Breast epithelium (tissue), 4 donors: ENCODE results near the gene CTH. TPM values are rescaled to one million over a fixed set of nuclear protein-coding genes. Genes with fewer than 3 reads are reported as not detected.
"Not testable (repeated sequence)": the region's sequence is repeated elsewhere in the genome, so short reads cannot be mapped to it uniquely, and the experiment has no call there.

Source experiments
- DNase-seq, 2 donors: peaks; one replicate each; pipeline ENCODE4 v3.0.0-alpha.2; 2019; ENCODE audit warnings: low spot score in 2 of 2
- H3K27ac ChIP-seq, 2 donors: fragments of 200-600 bp; sonication (generic) in 1 of 2; one replicate each; pipeline ENCODE4 v1.5.1; 2016 to 2019; ENCODE audit warnings: mild to moderate bottlenecking in 1 of 2
- H3K27me3 ChIP-seq, 2 donors: fragments of 200-600 bp; sonication (generic) in 1 of 2; one replicate each; pipeline versions ENCODE4 v1.5.1 to v1.6.0; 2017 to 2019; ENCODE audit warnings: control low read depth in 1 of 2, mild to moderate bottlenecking in 1 of 2
- H3K36me3 ChIP-seq: fragments of 200-600 bp; one replicate; pipeline ENCODE4 v1.5.1; 2019
- H3K4me1 ChIP-seq, 2 donors: fragments of 200-600 bp; sonication (generic); one replicate each; pipeline ENCODE4 v1.5.1; 2016 to 2019; ENCODE audit warnings: control low read depth in 1 of 2
- H3K4me3 ChIP-seq, 3 donors: fragments of 200-600 bp; sonication (generic); 1 replicate in 2 of 3; 2 replicates in 1 of 3; pipeline ENCODE4 v1.5.1; 2016 to 2019; ENCODE audit warnings: mild to moderate bottlenecking in 3 of 3, moderate library complexity in 2 of 3
- H3K9me3 ChIP-seq, 2 donors: fragments of 200-600 bp; sonication (generic) in 1 of 2; one replicate each; pipeline ENCODE4 v1.5.1; 2016 to 2019; ENCODE audit warnings: control low read depth in 1 of 2
- CTCF ChIP-seq, 3 donors: fragments of 450-650 bp; IDR thresholded peaks; one replicate each; pipeline ENCODE4 v1.5.1; 2016 to 2017; ENCODE audit warnings: antibody characterized with exemption in 3 of 3, mild to moderate bottlenecking in 3 of 3, moderate library complexity in 3 of 3
- POLR2A ChIP-seq: fragments of 450-650 bp; IDR thresholded peaks from one replicate; pipeline ENCODE4 v1.6.1; 2016; ENCODE audit warnings: antibody characterized with exemption, mild to moderate bottlenecking, moderate library complexity
- POLR2AphosphoS5 ChIP-seq, 3 donors: sonication (generic); formaldehyde crosslinking; IDR thresholded peaks; one replicate each; pipeline ENCODE4 v1.6.1; 2017; ENCODE audit warnings: antibody characterized with exemption in 3 of 3
- intact Hi-C: fragments of 100-400 bp; cut with DNase I; formaldehyde crosslinking; loops from one replicate; pipeline ENCODE4 v1.15.1; 2023; ENCODE audit warnings: low total_unique reads
- total RNA-seq, 3 donors: library from RNA; depleted of rRNA; stranded (reverse); fragments of >200 nt; gene quantifications; one replicate each; pipeline ENCODE4 v1.1.0, GENCODE V29; 2016

CTH gene
- total RNA-seq, 3 donors from 2014 or later = 4.9 to 11.7 (median 5.3) TPM

GRCh38 chr1:70372426-70372825 lies 38.6 kb upstream of the CTH start:
- TF ChIP-seq POLR2A (no peak), CTCF (IDR thresholded peaks at IDR 0.05) (no peak), POLR2AphosphoS5 (IDR thresholded peaks at IDR 0.05) (no peak)
- DNase-seq = no peak
- Histone ChIP-seq H3K4me1 (no peaks in the 10 kb centered on the region), H3K27me3 (no peaks in the 10 kb centered on the region), H3K4me3 (no peak overlapping the region), H3K9me3 (no peaks in the 10 kb centered on the region), H3K27ac (no peak overlapping the region), H3K36me3 (no peaks in the 10 kb centered on the region)
- intact Hi-C loops = no loop called here

- H3K4me1 ChIP-seq, H3K36me3 ChIP-seq, H3K27ac ChIP-seq, intact Hi-C loops, H3K27me3 ChIP-seq, DNase-seq, H3K9me3 ChIP-seq, H3K4me3 ChIP-seq: not testable (repeated sequence)
Observed at GRCh38 chr1:70373580-70373979, 37.5 kb upstream of the CTH start.

- intact Hi-C loops = no loop called here
- no peak for TF ChIP-seq POLR2AphosphoS5 (IDR thresholded peaks at IDR 0.05)
- no peak for TF ChIP-seq CTCF (IDR thresholded peaks at IDR 0.05)
- no peak for TF ChIP-seq POLR2A
- Histone ChIP-seq H3K9me3 (no peaks in the 10 kb centered on the region), H3K27ac (no peak overlapping the region), H3K4me1 (no peaks in the 10 kb centered on the region), H3K27me3 (no peaks in the 10 kb centered on the region), H3K4me3 (no peak overlapping the region), H3K36me3 (no peaks in the 10 kb centered on the region)
- DNase-seq = no peak
Observed at GRCh38 chr1:70376196-70376595, 34.9 kb upstream of the CTH start.

- no peak for DNase-seq
- intact Hi-C loops = no loop called here
- Histone ChIP-seq H3K27ac (no peak overlapping the region), H3K36me3 (no peaks in the 10 kb centered on the region), H3K4me1 (no peaks in the 10 kb centered on the region), H3K4me3 (no peak overlapping the region), H3K9me3 (no peaks in the 10 kb centered on the region), H3K27me3 (no peaks in the 10 kb centered on the region)
- TF ChIP-seq POLR2AphosphoS5 (IDR thresholded peaks at IDR 0.05) = no peak
- no peak for TF ChIP-seq CTCF (IDR thresholded peaks at IDR 0.05)
- no peak for TF ChIP-seq POLR2A
Observed at GRCh38 chr1:70382682-70383081, 28.4 kb upstream of the CTH start.

GRCh38 chr1:70383483-70383882 lies 27.6 kb upstream of the CTH start:
- Histone ChIP-seq H3K27me3 (no peaks in the 10 kb centered on the region), H3K4me1 (no peaks in the 10 kb centered on the region), H3K4me3 (no peak overlapping the region), H3K9me3 (no peaks in the 10 kb centered on the region), H3K27ac (no peak overlapping the region), H3K36me3 (no peaks in the 10 kb centered on the region)
- TF ChIP-seq POLR2AphosphoS5 (IDR thresholded peaks at IDR 0.05) (no peak), POLR2A (no peak), CTCF (IDR thresholded peaks at IDR 0.05) (no peak)
- no peak for DNase-seq
- intact Hi-C loops = no loop called here

GRCh38 chr1:70384542-70384941 lies 26.5 kb upstream of the CTH start:
- no peaks in the 10 kb centered on the region for H3K9me3 ChIP-seq
- H3K4me3 ChIP-seq = no peak overlapping the region
- no peaks in the 10 kb centered on the region for H3K36me3 ChIP-seq
- H3K27ac ChIP-seq = no peak overlapping the region
- no peaks in the 10 kb centered on the region for H3K27me3 ChIP-seq
- intact Hi-C loops = no loop called here
- TF ChIP-seq CTCF (IDR thresholded peaks at IDR 0.05) = no peak
- TF ChIP-seq POLR2AphosphoS5 (IDR thresholded peaks at IDR 0.05) = no peak
- TF ChIP-seq POLR2A = no peak
- no peaks in the 10 kb centered on the region for H3K4me1 ChIP-seq
- DNase-seq = no peak
